ENCODE data around the gene SMAD2.

SMAD2 gene

GRCh38 chr18:47898055-47898454 lies 32.4 kb downstream of the SMAD2 start:
- no peak for DNase-seq (ENCODE audit: low read depth in 2 of 2, low spot score in 1 of 2)

GRCh38 chr18:47895565-47896250 lies 34.8 kb downstream of the SMAD2 start:
- DNase-seq (ENCODE audit: low read depth in 2 of 2, low spot score in 1 of 2) = no peak

GRCh38 chr18:47893939-47894699 lies 36.3 kb downstream of the SMAD2 start:
- DNase-seq (ENCODE audit: low read depth in 2 of 2, low spot score in 1 of 2) = no peak

GRCh38 chr18:47893047-47893446 lies 37.4 kb downstream of the SMAD2 start:
- DNase-seq (ENCODE audit: low read depth in 2 of 2, low spot score in 1 of 2) = no peak

GRCh38 chr18:47888156-47888555 lies 42.3 kb downstream of the SMAD2 start:
- no peak for DNase-seq (ENCODE audit: low read depth in 2 of 2, low spot score in 1 of 2)

- DNase-seq (ENCODE audit: low read depth in 2 of 2, low spot score in 1 of 2) = no peak
These were observed 43.2 kb downstream of the SMAD2 start for GRCh38 chr18:47887227-47887626.

- no peak for DNase-seq (ENCODE audit: low read depth in 2 of 2, low spot score in 1 of 2)
These were observed 46.6 kb downstream of the SMAD2 start for GRCh38 chr18:47883771-47884413.

- no peak for DNase-seq (ENCODE audit: low read depth in 2 of 2, low spot score in 1 of 2)
These were observed 47.8 kb downstream of the SMAD2 start for GRCh38 chr18:47882641-47883040.

GRCh38 chr18:47881752-47882455 lies 48.6 kb downstream of the SMAD2 start:
- no peak for DNase-seq (ENCODE audit: low read depth in 2 of 2, low spot score in 1 of 2)

GRCh38 chr18:47881042-47881441 lies 49.4 kb downstream of the SMAD2 start:
- DNase-seq (ENCODE audit: low read depth in 2 of 2, low spot score in 1 of 2) = no peak

GRCh38 chr18:47877892-47878291 lies 52.6 kb downstream of the SMAD2 start:
- DNase-seq (ENCODE audit: low read depth in 2 of 2, low spot score in 1 of 2) = no peak

GRCh38 chr18:47876813-47877212 lies 53.6 kb downstream of the SMAD2 start:
- DNase-seq (ENCODE audit: low read depth in 2 of 2, low spot score in 1 of 2) = no peak

GRCh38 chr18:47873625-47874024 lies 56.8 kb downstream of the SMAD2 start:
- DNase-seq (ENCODE audit: low read depth in 2 of 2, low spot score in 1 of 2) = no peak

GRCh38 chr18:47872426-47872825 lies 58.0 kb downstream of the SMAD2 start:
- DNase-seq (ENCODE audit: low read depth in 2 of 2, low spot score in 1 of 2) = no peak

- DNase-seq (ENCODE audit: low read depth in 2 of 2, low spot score in 1 of 2) = no peak
These were observed 59.2 kb downstream of the SMAD2 start for GRCh38 chr18:47871288-47871687.

- no peak for DNase-seq (ENCODE audit: low read depth in 2 of 2, low spot score in 1 of 2)
These were observed 59.9 kb downstream of the SMAD2 start for GRCh38 chr18:47870605-47871004.

- no peak for DNase-seq (ENCODE audit: low read depth in 2 of 2, low spot score in 1 of 2)
These were observed 61.7 kb downstream of the SMAD2 start for GRCh38 chr18:47868744-47869143.

GRCh38 chr18:47865183-47865582 lies 65.3 kb downstream of the SMAD2 start:
- DNase-seq (ENCODE audit: low read depth in 2 of 2, low spot score in 1 of 2) = no peak

- no peak for DNase-seq (ENCODE audit: low read depth in 2 of 2, low spot score in 1 of 2)
These were observed 67.4 kb downstream of the SMAD2 start for GRCh38 chr18:47863041-47863440.

GRCh38 chr18:47858607-47859006 lies 71.9 kb downstream of the SMAD2 start:
- no peak for DNase-seq (ENCODE audit: low read depth in 2 of 2, low spot score in 1 of 2)

GRCh38 chr18:47847635-47848034 lies 82.8 kb downstream of the SMAD2 start:
- no peak for DNase-seq (ENCODE audit: low read depth in 2 of 2, low spot score in 1 of 2)

GRCh38 chr18:47846431-47846830 lies 84.0 kb downstream of the SMAD2 start:
- no peak for DNase-seq (ENCODE audit: low read depth in 2 of 2, low spot score in 1 of 2)

Measured in stimulated activated CD8-positive, alpha-beta memory T cell treated with anti-CD3 and anti-CD28 coated beads, Interleukin-4, amount 100 ng/mL, for 1 hour (primary cell).